Erythroblast (primary cell): ENCODE measurements around the gene CDSN.

Experiments used
- GATA1 ChIP-seq: IDR thresholded peaks from 2 replicates; pipeline ENCODE4 v1.6.1; 2011; ENCODE audit warnings: low read depth, mild to moderate bottlenecking, control low read depth, low read length, moderate library complexity
- POLR2A ChIP-seq: IDR thresholded peaks from 2 replicates; pipeline ENCODE4 v1.6.1; 2011; ENCODE audit warnings: mild to moderate bottlenecking, low read length

DNA sequence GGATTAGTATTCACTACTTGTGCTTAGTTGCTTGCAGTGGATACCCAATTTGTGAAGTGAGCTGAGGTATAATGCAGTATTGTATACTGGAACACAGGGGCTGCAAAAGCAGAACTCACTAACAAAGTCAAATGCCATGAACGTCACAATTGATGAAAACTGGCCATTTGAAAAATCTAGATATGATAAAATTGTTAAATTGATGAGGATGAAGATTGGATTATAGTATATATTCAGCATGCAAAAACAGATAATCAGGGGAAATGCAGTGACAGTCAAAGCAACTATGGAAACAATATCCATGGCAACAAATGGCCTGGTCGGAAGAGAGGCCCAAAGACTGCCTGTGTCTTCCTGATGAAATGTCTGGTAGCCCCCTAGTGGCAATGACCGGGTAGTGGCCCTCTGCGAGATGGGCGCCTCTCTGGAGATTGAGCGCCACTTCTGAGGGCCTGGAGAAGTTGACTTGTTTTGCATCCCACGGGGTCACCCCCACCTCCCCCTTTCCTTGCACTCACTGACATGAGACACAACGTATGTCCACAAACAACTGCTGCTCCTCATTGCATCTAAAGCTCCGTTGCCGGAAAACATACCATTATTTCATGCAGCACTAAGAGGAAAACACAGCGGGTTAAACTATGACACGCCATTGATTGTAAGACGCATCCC lies 51.4 kb downstream of the CDSN start:
- no peak for TF ChIP-seq POLR2A
- no peak for TF ChIP-seq GATA1
